MM.1S (cell line): Measurements from ENCODE around the gene GABRP.

Source experiments
- CTCF ChIP-seq: fragments of 300-600 bp; sonication (generic); IDR thresholded peaks from 2 replicates; pipeline ENCODE4 v1.5.1; 2016; ENCODE audit warnings: antibody characterized with exemption, low read length, mixed read lengths
- EZH2 ChIP-seq: fragments of 300-600 bp; sonication (generic); optimal IDR thresholded peaks from 2 replicates; pipeline ENCODE3; 2017; ENCODE audit warnings: low read depth, mild to moderate bottlenecking, antibody characterized with exemption, low read length, mixed read lengths

GRCh38 chr5:170774831-170775230, 8.7 kb upstream of the GABRP start:
- no peak for TF ChIP-seq EZH2
- no peak for TF ChIP-seq CTCF
